Measurements from ENCODE around the gene MARK3.
A peak's percentile ranks its signal among the peaks of the same experiment; 100 is the strongest.

Gene MARK3

DNA sequence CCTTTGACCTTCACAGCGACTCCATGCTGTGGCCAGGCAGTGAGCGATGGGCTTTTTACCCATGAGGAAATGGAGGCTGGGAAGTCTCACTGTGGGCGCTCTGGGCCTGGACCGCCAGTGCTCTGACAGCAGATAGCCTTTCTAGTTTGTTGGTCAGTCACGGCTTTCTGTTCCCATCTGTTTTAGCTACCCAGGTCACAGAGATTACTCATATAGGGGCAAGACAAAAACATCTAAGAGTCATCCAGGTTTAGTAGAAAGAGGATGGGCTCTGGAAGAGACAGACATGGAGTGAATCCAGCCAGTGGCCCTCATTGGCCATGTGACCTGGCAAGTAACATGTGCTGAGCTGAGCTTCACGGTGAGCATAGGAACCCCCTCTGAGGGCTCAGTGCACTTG is 68.6 kb downstream of the MARK3 start:
- H3K4me3 ChIP-seq (ENCODE audit: low read depth, low read length): no peak overlapping the region
- TF ChIP-seq, protein P1, sequence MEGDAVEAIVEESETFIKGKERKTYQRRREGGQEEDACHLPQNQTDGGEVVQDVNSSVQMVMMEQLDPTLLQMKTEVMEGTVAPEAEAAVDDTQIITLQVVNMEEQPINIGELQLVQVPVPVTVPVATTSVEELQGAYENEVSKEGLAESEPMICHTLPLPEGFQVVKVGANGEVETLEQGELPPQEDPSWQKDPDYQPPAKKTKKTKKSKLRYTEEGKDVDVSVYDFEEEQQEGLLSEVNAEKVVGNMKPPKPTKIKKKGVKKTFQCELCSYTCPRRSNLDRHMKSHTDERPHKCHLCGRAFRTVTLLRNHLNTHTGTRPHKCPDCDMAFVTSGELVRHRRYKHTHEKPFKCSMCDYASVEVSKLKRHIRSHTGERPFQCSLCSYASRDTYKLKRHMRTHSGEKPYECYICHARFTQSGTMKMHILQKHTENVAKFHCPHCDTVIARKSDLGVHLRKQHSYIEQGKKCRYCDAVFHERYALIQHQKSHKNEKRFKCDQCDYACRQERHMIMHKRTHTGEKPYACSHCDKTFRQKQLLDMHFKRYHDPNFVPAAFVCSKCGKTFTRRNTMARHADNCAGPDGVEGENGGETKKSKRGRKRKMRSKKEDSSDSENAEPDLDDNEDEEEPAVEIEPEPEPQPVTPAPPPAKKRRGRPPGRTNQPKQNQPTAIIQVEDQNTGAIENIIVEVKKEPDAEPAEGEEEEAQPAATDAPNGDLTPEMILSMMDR (IDR thresholded peaks at IDR 0.05; ENCODE audit: low read depth, low read length): no peak
- no peak for DNase-seq (ENCODE audit: low read depth, low spot score)
- in situ Hi-C loops (cut with HindIII; ENCODE audit: low sequenced_read_pairs): no loop called here

DNA sequence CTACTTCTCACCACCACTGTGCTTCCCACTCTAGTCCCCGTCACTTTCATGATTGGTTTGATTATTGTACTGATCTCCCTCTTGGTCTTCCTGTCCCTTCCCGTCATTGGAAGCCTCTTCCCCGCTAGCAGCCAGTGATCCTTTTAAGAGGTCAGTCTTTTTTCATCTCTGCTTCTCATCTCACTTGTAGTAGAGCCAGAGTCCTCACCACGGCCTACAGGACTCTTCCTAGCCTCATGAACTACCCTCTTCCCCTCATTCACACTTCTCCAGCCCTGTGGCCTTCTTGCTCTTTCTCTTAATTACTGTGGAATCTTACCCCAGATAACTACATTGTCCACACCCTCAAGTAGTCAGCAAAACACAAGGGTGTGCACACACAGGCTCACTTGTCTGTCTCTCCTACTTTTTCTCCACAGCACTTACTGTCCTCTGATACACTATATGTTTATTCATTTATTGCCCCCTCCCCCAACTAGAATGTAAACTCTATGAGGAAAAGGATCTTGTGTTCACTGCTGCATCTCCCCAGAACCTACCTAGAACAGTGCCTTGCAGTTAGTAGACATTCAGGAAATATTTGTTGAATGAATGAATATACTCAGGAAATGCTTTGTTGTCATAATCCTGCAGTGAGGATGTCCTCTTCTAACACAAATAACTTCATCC is 71.1 kb downstream of the MARK3 start:
- DNase-seq (ENCODE audit: low read depth, low spot score): peak; percentile 43
- TF ChIP-seq, protein P1 (IDR thresholded peaks at IDR 0.05; ENCODE audit: low read depth, low read length): no peak
- H3K4me3 ChIP-seq (ENCODE audit: low read depth, low read length): no peak overlapping the region
- in situ Hi-C loops (cut with HindIII; ENCODE audit: low sequenced_read_pairs): no loop called here

DNA sequence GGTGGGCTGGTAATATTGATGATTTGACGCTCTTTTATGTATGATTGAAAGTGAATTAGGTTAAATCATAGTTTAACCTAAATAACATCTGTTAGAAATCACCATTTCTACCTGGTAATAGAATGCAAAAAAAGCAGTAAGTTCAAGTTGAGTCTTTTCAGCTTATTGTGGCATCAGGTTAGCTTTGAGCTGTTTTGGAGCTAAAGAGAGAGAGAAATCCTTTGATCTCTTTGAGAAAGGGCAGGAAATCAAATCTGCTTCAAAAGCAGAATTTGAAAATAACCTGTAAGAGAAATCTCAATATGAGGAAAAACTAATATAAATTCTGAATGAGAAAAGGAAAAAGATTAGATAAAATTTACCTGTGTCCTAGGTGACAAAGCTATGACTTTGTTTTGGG is 75.2 kb downstream of the MARK3 start:
- in situ Hi-C loops (cut with HindIII; ENCODE audit: low sequenced_read_pairs): no loop called here

DNA sequence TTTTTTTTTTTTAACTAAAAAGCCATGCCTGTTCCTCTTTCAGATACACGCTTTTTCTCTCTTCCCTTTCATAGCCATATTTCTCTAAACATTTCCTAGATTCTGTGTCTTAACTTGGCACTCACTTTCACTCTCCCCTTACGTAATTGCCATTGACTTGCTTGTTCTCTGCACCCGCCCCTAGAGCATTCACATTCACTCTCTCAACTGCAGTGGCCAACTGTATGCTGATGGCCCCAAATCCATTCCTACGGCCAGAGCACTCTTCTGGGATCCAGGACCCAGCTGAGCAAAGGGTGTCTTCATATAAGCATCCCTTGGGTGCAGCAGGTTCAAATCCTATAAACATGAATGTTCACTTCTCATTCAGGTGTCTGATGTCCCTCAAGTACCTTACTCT is 77.9 kb downstream of the MARK3 start:
- no peak overlapping the region for H3K4me3 ChIP-seq (ENCODE audit: low read depth, low read length)
- in situ Hi-C loops (cut with HindIII; ENCODE audit: low sequenced_read_pairs): no loop called here
- TF ChIP-seq, protein P1 (IDR thresholded peaks at IDR 0.05; ENCODE audit: low read depth, low read length): no peak
- no peak for DNase-seq (ENCODE audit: low read depth, low spot score)

More for the DNA sequence above, 75.2 kb downstream of the MARK3 start:
- TF ChIP-seq, protein P1 (IDR thresholded peaks at IDR 0.05; ENCODE audit: low read depth, low read length): no peak
- H3K4me3 ChIP-seq (ENCODE audit: low read depth, low read length): no peak overlapping the region
- no peak for DNase-seq (ENCODE audit: low read depth, low spot score)

DNA sequence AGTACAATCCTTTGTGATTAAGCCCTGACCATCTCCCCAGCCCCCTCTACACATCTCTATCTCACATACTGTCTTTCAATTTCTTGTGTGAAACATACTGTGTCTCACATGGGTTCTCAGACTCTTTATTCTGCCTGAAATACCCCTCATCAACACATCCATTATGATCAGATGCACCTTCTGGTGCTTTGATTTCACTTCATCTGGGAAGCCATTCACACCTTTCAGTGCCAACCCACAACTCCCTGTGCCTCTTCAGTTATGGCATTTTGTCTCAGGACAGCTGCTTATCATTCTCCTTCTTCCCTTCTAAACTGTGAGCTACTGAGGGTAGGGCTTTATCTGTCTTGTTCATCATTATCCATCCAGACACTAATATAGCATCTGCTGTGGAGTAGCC is 78.6 kb downstream of the MARK3 start:
- in situ Hi-C loops (cut with HindIII; ENCODE audit: low sequenced_read_pairs): no loop called here

DNA sequence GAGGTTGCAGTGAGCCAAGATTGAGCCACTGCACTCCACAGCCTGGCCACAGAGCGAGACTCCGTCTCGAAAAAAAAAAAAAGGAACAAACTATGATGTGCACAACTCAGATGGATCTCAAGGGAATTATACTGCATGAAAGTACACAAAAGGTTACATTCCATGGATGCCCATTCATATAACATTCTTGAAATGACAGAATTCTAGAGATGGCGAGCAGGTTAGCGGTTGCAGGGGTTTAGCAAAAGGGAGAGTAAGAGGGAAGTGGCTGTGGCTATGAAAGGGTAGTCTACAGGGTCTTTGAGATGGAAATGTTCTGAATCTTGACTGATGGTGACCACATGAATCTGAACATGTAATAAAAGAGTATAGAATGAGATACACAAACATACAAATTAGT is 87.7 kb downstream of the MARK3 start:
- no peak overlapping the region for H3K4me3 ChIP-seq (ENCODE audit: low read depth, low read length)
- in situ Hi-C loops (cut with HindIII; ENCODE audit: low sequenced_read_pairs): no loop called here
- no peak for DNase-seq (ENCODE audit: low read depth, low spot score)
- TF ChIP-seq, protein P1 (IDR thresholded peaks at IDR 0.05; ENCODE audit: low read depth, low read length): no peak

More for the DNA sequence above, 78.6 kb downstream of the MARK3 start:
- no peak for DNase-seq (ENCODE audit: low read depth, low spot score)
- TF ChIP-seq, protein P1 (IDR thresholded peaks at IDR 0.05; ENCODE audit: low read depth, low read length): no peak
- no peak overlapping the region for H3K4me3 ChIP-seq (ENCODE audit: low read depth, low read length)
